Thyroid gland (tissue), 4 donors: ENCODE data around the gene TGFB1. TPM values are rescaled to one million over a fixed set of nuclear protein-coding genes. Genes with fewer than 3 reads are reported as not detected.
A peak's percentile ranks its signal among the peaks of the same experiment; 100 is the strongest.

ENCODE experiments used
- DNase-seq, 2 donors: peaks; one replicate each; pipeline ENCODE4 v3.0.0-alpha.2; 2019
- H3K27ac ChIP-seq, 3 donors: fragments of 200-600 bp; sonication (generic); 1 replicate in 2 of 3; 2 replicates in 1 of 3; pipeline ENCODE4 v1.5.1; 2016 to 2019; ENCODE audit warnings: mild to moderate bottlenecking in 1 of 3, moderate library complexity in 1 of 3
- H3K27me3 ChIP-seq: fragments of 200-600 bp; sonication (generic); one replicate; pipeline ENCODE4 v1.5.1; 2019
- H3K36me3 ChIP-seq, 2 donors: fragments of 200-600 bp; sonication (generic); one replicate each; pipeline ENCODE4 v1.5.1; 2016 to 2019
- H3K4me1 ChIP-seq, 2 donors: fragments of 200-600 bp; sonication (generic); one replicate each; pipeline ENCODE4 v1.5.1; 2017 to 2019
- H3K4me3 ChIP-seq, 3 donors: fragments of 200-600 bp; sonication (generic); replicated peaks in 1 of 3; 1 replicate in 2 of 3; 2 replicates in 1 of 3; pipeline ENCODE4 v1.5.1; 2016; ENCODE audit warnings: mild to moderate bottlenecking in 1 of 3
- H3K9me3 ChIP-seq: fragments of 200-600 bp; sonication (generic); one replicate; pipeline ENCODE4 v1.5.1; 2017
- POLR2A ChIP-seq, 2 donors: fragments of 450-650 bp; IDR thresholded peaks; one replicate each; pipeline ENCODE4 v1.6.1; 2017; ENCODE audit warnings: antibody characterized with exemption in 2 of 2, mild to moderate bottlenecking in 2 of 2, moderate library complexity in 1 of 2
- WGBS, 2 donors: methylation state at CpG; one replicate each; pipeline ENCODE4 v1.1.5; 2017; 5-methylcytosine and 5-hydroxymethylcytosine counted together
- intact Hi-C: fragments of 100-400 bp; cut with DNase I; formaldehyde crosslinking; loops from one replicate; pipeline ENCODE4 v1.15.1; 2023
- total RNA-seq, 4 donors: library from RNA; depleted of rRNA; stranded (reverse); fragments of >200 nt; gene quantifications; one replicate each; pipeline ENCODE4 v1.2.3, GENCODE V29; 2016
- TF ChIP-seq, protein P1 (sequence below), 6 experiments: fragments of 200-600 bp in 3 of 6; fragments of 450-650 bp in 3 of 6; sonication (generic) in 3 of 6; IDR thresholded peaks; one replicate each; pipeline ENCODE4 v1.5.1; 2016 to 2019; ENCODE audit warnings: antibody characterized with exemption in 6 of 6, mild to moderate bottlenecking in 2 of 6, inconsistent platforms in 1 of 6, moderate library complexity in 1 of 6

TGFB1 gene
- total RNA-seq, 4 donors from 2014 or later = 9.6 to 13.7 (median 11.0) TPM

DNA sequence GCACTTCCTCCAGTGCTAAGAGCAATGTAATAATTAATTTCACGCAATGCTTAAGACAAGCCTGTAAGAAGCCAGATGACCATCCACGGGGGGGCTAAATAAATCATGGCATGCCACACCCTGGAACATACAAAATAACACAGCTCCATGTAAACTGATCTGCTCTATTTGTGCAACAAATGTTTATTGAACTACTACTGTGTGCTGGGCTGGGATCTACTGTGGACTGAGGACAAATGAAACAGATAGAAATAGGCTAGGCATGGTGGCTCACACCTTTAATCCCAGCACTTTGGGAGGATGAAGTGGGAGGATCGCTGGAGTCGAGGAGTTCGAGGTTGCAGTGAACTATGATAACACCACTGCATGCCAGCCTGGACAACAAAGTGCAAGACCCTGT, 21.3 kb downstream of the TGFB1 start:
- Histone ChIP-seq H3K27ac (no peak overlapping the region), H3K4me1 (peaks cover 5 to 10% of the 10 kb centered on the region in 2 donors), H3K4me3 (no peak overlapping the region), H3K36me3 (no peaks in the 10 kb centered on the region), H3K27me3 (no peaks in the 10 kb centered on the region), H3K9me3 (no peaks in the 10 kb centered on the region)
- intact Hi-C loops = no loop called here
- no peak for TF ChIP-seq POLR2A (IDR thresholded peaks at IDR 0.05)
- TF ChIP-seq, protein P1, sequence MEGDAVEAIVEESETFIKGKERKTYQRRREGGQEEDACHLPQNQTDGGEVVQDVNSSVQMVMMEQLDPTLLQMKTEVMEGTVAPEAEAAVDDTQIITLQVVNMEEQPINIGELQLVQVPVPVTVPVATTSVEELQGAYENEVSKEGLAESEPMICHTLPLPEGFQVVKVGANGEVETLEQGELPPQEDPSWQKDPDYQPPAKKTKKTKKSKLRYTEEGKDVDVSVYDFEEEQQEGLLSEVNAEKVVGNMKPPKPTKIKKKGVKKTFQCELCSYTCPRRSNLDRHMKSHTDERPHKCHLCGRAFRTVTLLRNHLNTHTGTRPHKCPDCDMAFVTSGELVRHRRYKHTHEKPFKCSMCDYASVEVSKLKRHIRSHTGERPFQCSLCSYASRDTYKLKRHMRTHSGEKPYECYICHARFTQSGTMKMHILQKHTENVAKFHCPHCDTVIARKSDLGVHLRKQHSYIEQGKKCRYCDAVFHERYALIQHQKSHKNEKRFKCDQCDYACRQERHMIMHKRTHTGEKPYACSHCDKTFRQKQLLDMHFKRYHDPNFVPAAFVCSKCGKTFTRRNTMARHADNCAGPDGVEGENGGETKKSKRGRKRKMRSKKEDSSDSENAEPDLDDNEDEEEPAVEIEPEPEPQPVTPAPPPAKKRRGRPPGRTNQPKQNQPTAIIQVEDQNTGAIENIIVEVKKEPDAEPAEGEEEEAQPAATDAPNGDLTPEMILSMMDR (IDR thresholded peaks at IDR 0.05) = no peak
- no peak for DNase-seq
- WGBS, 2 donors = 87 to 91% methylated on average over 5 of the region's 5 CpGs

DNA sequence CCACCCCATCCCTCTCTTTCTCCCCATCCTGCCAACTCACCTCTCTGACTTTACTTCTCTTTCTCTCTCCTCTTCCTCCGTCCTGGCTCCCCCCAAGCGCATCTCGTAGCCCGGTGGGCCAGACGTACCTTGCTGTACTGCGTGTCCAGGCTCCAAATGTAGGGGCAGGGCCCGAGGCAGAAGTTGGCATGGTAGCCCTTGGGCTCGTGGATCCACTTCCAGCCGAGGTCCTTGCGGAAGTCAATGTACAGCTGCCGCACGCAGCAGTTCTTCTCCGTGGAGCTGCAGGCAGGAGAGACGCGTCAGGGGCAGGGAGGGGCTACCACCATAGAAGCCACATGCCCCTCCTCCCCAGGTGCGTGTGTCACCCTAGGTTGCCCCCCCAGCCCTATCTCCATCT, 21.7 kb downstream of the TGFB1 start:
- H3K36me3 ChIP-seq = no peaks in the 10 kb centered on the region

DNA sequence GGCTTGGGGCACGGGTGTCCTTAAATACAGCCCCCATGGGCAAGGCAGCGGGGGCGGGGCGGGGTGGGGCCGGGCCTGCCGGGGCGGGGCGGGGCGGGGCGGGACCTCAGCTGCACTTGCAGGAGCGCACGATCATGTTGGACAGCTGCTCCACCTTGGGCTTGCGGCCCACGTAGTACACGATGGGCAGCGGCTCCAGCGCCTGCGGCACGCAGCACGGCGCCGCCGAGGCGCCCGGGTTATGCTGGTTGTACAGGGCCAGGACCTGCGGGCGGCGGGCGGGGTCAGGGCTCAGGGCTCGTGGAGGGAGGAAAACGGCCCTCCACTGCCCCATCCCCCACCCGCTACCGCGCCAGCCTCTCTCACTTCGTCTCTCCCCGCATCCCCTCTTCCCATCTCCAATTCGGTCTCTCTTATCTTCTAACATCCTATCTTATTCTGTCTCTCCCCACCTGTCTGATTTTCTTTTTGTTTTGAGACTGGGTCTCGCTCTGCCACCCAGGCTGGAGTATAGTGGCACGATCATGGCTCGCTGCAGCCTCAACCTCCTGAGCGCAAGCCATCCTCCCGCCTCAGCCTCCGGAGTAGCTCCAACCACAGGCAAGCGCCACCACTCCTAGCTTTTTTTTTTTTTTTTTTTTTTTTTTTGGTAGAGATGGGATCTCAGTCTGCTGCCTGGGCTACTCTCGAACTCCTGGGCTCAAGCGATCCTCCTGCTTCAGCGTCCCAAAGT, 22.6 kb downstream of the TGFB1 start:
- H3K27me3 ChIP-seq = no peaks in the 10 kb centered on the region
- DNase-seq = no peak
- H3K27ac ChIP-seq = no peak overlapping the region
- TF ChIP-seq POLR2A (IDR thresholded peaks at IDR 0.05) = no peak
- TF ChIP-seq, protein P1 (IDR thresholded peaks at IDR 0.05) = no peak
- intact Hi-C loops = no loop called here
- no peak overlapping the region for H3K4me3 ChIP-seq
- H3K9me3 ChIP-seq = no peaks in the 10 kb centered on the region
- peaks cover 16 to 24% of the 10 kb centered on the region in 2 donors for H3K4me1 ChIP-seq
- no peaks in the 10 kb centered on the region for H3K36me3 ChIP-seq
- WGBS, 2 donors = 49 to 57% methylated on average over 32 to 34 of the region's 47 CpGs

More for the DNA sequence above, 21.7 kb downstream of the TGFB1 start:
- TF ChIP-seq POLR2A (IDR thresholded peaks at IDR 0.05) = no peak
- TF ChIP-seq, protein P1 (IDR thresholded peaks at IDR 0.05) = no peak
- DNase-seq = no peak
- Histone ChIP-seq H3K9me3 (no peaks in the 10 kb centered on the region), H3K27me3 (no peaks in the 10 kb centered on the region), H3K4me1 (peaks cover 10 to 15% of the 10 kb centered on the region in 2 donors), H3K4me3 (no peak overlapping the region), H3K27ac (no peak overlapping the region)
- intact Hi-C loops = no loop called here
- WGBS, 2 donors = 89 to 93% methylated on average over 14 of the region's 16 CpGs

DNA sequence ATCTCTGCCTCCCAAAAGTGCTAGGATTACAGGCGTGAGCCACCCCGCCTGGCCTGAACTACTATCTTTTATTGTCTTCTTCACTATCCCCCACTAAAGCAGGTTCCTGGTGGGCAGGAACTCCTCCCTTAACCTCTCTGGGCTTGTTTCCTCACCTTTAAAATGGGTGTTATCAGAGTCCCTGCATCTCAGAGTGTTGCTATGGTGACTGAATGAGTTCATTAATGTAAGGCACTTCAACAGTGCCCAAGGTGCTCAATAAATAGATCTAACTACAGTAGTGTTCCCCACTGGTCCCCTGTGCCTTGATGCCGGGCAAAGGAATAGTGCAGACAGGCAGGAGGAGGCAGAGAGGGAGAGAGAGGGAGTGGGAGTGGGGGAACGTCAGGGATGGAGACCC, 23.2 kb downstream of the TGFB1 start:
- no peak for DNase-seq
- no peaks in the 10 kb centered on the region for H3K27me3 ChIP-seq
- H3K9me3 ChIP-seq = no peaks in the 10 kb centered on the region
- peaks cover 23 to 30% of the 10 kb centered on the region in 2 donors for H3K4me1 ChIP-seq
- no peaks in the 10 kb centered on the region for H3K36me3 ChIP-seq
- intact Hi-C loops = no loop called here
- no peak for TF ChIP-seq POLR2A (IDR thresholded peaks at IDR 0.05)
- TF ChIP-seq, protein P1 (IDR thresholded peaks at IDR 0.05) = no peak
- H3K27ac ChIP-seq = no peak overlapping the region
- WGBS, 2 donors = 73 to 79% methylated on average over 4 of the region's 4 CpGs
- no peak overlapping the region for H3K4me3 ChIP-seq

DNA sequence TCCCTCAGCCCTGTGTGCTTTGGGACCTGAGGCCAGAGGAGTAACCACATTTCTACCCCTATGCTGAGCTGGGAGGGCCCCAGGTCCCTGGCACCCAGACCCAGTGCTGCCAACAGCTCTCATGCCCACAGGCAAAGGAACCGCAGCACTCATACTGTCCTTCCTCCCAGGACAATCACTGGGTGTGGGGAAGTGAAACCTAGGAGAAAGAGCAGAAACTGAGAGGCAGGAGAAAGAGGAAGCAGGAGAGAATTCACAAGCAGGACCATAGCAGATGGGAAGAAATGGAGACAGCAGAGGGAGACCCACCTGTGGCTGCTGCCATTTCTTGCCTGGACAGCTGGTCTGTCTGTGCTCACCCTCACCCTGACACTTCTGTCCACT, 24.9 kb downstream of the TGFB1 start:
- 64 to 67% methylated on average over 1 of the region's 1 CpG for WGBS, 2 donors
- Histone ChIP-seq H3K4me3 (no peak overlapping the region), H3K27me3 (no peaks in the 10 kb centered on the region), H3K36me3 (no peaks in the 10 kb centered on the region), H3K4me1 (peaks cover 36 to 47% of the 10 kb centered on the region in 2 donors), H3K27ac (peak overlapping the region in 1 of 3 donors; percentile 62), H3K9me3 (no peaks in the 10 kb centered on the region)
- DNase-seq = no peak
- TF ChIP-seq, protein P1 (IDR thresholded peaks at IDR 0.05) = no peak
- no peak for TF ChIP-seq POLR2A (IDR thresholded peaks at IDR 0.05)
- intact Hi-C loops = no loop called here
